Upper lobe of right lung (tissue), 1 donor: ENCODE data around the gene VPREB3. TPM values are rescaled to one million over a fixed set of nuclear protein-coding genes. Genes with fewer than 3 reads are reported as not detected.
"Not testable (repeated sequence)": the region's sequence is repeated elsewhere in the genome, so short reads cannot be mapped to it uniquely, and the experiment has no call there.

Experiments
- ATAC-seq: fragments of 200-7000 bp; cut with Tn5 transposase; one replicate; pipeline ENCODE4 v1.9.1; 2020; ENCODE audit warnings: mild to moderate bottlenecking, moderate library complexity
- DNase-seq: peaks from one replicate; pipeline ENCODE4 v3.0.0-alpha.2; 2020
- H3K27ac ChIP-seq: fragments of 200-600 bp; one replicate; pipeline ENCODE4 v1.8.0; 2022
- H3K27me3 ChIP-seq: fragments of 200-600 bp; one replicate; pipeline ENCODE4 v1.8.0; 2022; ENCODE audit warnings: mild to moderate bottlenecking
- H3K36me3 ChIP-seq: fragments of 200-600 bp; one replicate; pipeline ENCODE4 v1.8.0; 2022
- H3K4me1 ChIP-seq: fragments of 200-600 bp; one replicate; pipeline ENCODE4 v1.8.0; 2022
- H3K4me3 ChIP-seq: fragments of 200-600 bp; one replicate; pipeline ENCODE4 v1.8.0; 2022; ENCODE audit warnings: mild to moderate bottlenecking
- H3K9me3 ChIP-seq: fragments of 200-600 bp; one replicate; pipeline ENCODE4 v1.8.0; 2022
- intact Hi-C: fragments of 100-400 bp; cut with DNase I; formaldehyde crosslinking; loops from one replicate; pipeline ENCODE4 v1.11.0; 2022
- total RNA-seq: library from RNA; stranded (reverse); fragmentation: NEBNext Ultra II Directional; extraction: Animal tissue kit (Norgen Biotek cat#: 25700); gene quantifications from one replicate; pipeline ENCODE4 v1.2.1, GENCODE V29; 2021
- TF ChIP-seq, protein P1 (sequence below): fragments of 200-600 bp; IDR thresholded peaks from one replicate; pipeline ENCODE4 v1.8.0; 2022; ENCODE audit warnings: antibody characterized with exemption
- donor health status: DM: no; HTN: yes; CAD: no; lungs with severe emphysema.

VPREB3 gene
- total RNA-seq, 1 donor from 2014 or later, result not detected

DNA sequence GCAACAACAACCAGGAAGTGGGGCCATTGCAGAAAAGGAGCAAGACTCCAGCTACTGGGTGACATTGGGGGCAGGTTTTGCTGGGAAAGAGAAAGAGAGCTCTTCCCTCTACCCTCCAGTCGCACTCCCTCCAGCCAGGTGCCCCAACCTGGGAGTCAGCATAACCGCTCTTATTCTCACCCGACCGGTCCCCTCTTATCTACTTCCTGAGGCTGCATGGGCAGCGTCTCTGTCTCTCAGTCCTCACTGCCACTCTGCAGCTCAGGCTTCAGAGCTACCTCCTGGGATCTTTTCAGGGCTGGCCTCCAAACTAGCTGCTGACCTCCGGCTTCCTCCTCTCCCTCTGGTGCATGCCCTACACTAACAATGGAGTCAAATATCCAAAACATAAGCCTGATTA, 8.4 kb downstream of the VPREB3 start:
- Histone ChIP-seq H3K4me3 (no peak overlapping the region), H3K4me1 (peaks cover 8% of the 10 kb centered on the region)
- intact Hi-C loops, result no loop called here

DNA sequence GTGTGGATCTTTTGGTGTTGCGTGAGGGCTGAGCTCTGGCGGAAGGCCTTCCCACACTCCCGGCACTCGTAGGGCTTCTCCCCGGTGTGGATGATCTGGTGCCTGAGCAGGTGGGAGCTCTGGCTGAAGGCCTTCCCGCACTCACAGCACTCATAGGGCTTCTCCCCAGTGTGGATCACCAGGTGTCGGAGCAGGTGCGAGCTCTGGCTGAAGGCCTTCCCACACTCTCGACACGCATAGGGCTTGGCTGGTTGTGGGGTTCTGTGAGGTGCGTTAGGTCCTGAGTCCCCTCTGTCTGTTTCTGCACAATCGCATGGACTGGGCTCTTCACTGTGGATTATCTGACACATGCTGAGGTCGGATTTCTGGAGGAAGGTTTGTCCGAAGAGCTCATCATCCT, 9.7 kb downstream of the VPREB3 start:
- H3K4me1 ChIP-seq, result no peaks in the 10 kb centered on the region
- no peaks in the 10 kb centered on the region for H3K27me3 ChIP-seq
- H3K36me3 ChIP-seq, result peaks cover 34% of the 10 kb centered on the region
- ATAC-seq (no peak), DNase-seq (no peak)
- no peak overlapping the region for H3K27ac ChIP-seq
- TF ChIP-seq, protein P1, sequence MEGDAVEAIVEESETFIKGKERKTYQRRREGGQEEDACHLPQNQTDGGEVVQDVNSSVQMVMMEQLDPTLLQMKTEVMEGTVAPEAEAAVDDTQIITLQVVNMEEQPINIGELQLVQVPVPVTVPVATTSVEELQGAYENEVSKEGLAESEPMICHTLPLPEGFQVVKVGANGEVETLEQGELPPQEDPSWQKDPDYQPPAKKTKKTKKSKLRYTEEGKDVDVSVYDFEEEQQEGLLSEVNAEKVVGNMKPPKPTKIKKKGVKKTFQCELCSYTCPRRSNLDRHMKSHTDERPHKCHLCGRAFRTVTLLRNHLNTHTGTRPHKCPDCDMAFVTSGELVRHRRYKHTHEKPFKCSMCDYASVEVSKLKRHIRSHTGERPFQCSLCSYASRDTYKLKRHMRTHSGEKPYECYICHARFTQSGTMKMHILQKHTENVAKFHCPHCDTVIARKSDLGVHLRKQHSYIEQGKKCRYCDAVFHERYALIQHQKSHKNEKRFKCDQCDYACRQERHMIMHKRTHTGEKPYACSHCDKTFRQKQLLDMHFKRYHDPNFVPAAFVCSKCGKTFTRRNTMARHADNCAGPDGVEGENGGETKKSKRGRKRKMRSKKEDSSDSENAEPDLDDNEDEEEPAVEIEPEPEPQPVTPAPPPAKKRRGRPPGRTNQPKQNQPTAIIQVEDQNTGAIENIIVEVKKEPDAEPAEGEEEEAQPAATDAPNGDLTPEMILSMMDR, result no peak
- no peak overlapping the region for H3K4me3 ChIP-seq
- H3K9me3 ChIP-seq, result no peaks in the 10 kb centered on the region
- intact Hi-C loops, result no loop called here

More for the DNA sequence above, 8.4 kb downstream of the VPREB3 start:
- DNase-seq, result no peak
- Histone ChIP-seq H3K9me3 (no peaks in the 10 kb centered on the region), H3K27ac (no peak overlapping the region), H3K27me3 (no peaks in the 10 kb centered on the region), H3K36me3 (peaks cover 34% of the 10 kb centered on the region)
- TF ChIP-seq, protein P1, result no peak
- peak; percentile 38 for ATAC-seq

DNA sequence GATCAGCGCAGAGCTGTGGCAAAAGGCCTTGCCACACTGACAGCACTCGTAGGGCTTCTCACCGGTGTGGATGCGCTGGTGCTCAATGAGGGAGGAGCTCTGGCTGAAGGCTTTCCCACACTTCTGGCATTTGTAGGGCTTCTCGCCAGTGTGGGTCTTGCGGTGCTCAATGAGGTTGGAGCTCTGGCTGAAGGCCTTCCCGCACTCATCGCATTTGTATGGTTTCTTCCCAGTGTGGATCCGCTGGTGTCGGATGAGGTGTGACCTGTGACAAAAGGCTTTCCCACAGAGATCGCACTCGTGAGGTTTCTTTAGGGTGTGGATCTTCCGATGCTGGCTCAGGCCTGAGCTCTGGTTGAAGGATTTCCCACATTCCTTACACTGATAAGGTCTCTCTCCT, 10.2 kb downstream of the VPREB3 start:
- TF ChIP-seq, protein P1, result no peak
- Histone ChIP-seq H3K36me3 (peaks cover 34% of the 10 kb centered on the region), H3K4me1 (no peaks in the 10 kb centered on the region), H3K4me3 (no peak overlapping the region), H3K9me3 (no peaks in the 10 kb centered on the region), H3K27ac (no peak overlapping the region), H3K27me3 (no peaks in the 10 kb centered on the region)
- DNase-seq, result no peak
- ATAC-seq, result no peak
- intact Hi-C loops, result no loop called here

DNA sequence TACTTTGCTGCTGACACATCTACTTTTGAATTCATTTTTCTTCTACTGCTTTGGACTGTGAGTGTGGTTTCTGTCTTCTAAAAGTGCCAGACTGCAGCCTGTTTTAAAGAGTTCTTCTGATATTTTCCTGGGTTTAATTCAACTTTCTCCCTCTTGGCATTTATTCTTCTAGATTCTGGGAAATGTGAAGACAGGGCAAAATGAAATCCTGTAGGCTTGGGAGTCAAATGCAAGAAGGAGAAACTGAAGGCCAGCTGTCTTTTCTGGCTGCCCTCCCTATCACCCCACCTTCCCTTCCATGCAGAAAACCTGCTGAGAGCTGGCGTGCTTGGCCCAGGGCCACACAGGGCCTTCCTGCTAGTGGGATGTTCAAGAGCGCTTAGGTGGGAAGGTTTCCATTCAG, 10.9 kb downstream of the VPREB3 start:
- Histone ChIP-seq H3K9me3 (no peaks in the 10 kb centered on the region), H3K4me3 (no peak overlapping the region), H3K27ac (peak overlapping the region; percentile 11), H3K27me3 (no peaks in the 10 kb centered on the region), H3K4me1 (no peaks in the 10 kb centered on the region), H3K36me3 (peaks cover 34% of the 10 kb centered on the region)
- DNase-seq (no peak), ATAC-seq (no peak)
- TF ChIP-seq, protein P1, result no peak
- intact Hi-C loops, result no loop called here

DNA sequence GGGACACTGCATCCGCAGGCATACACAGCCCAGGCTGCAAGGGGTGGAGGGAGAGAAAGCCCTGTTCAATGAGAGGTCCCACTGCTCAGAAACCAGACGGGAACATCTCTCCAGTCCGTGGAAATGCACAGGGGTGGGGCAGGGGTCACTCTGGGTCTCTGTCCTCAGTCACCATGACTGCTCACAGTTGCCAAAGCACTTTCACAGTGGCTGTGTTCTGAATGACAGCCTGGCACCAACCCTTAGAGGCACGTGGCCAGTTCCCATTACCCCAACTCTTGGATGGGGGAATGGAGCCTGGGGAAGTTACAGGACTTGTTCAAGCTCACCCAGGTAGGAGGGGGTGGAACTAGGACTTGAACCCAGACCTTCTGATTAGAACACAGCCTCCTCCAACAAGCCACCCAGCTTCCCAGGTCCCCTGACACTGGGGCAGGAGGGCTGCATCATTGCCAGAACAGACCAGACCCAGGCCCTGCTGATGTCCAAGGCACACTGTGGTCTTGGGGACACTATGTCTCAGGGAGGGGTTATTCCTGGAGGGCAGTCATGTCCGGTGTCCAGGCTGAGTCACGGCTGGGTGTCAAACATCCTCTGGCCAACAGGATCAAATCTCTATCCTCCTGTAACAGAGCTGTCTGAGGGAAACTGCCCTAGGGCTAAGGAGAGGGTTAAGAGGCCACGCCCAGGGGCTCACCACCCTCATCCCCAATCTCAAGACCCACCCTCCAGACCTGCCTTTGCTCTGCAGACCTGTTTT, 11.5 kb downstream of the VPREB3 start:
- intact Hi-C loops, result no loop called here
- no peaks in the 10 kb centered on the region for H3K9me3 ChIP-seq
- H3K27me3 ChIP-seq, result no peaks in the 10 kb centered on the region
- H3K4me1 ChIP-seq, result no peaks in the 10 kb centered on the region
- TF ChIP-seq, protein P1, result no peak
- H3K36me3 ChIP-seq, result peaks cover 34% of the 10 kb centered on the region
- ATAC-seq (peak; percentile 27), DNase-seq (no peak)
- H3K27ac ChIP-seq, result peak overlapping the region; percentile 11
- H3K4me3 ChIP-seq, result no peak overlapping the region

DNA sequence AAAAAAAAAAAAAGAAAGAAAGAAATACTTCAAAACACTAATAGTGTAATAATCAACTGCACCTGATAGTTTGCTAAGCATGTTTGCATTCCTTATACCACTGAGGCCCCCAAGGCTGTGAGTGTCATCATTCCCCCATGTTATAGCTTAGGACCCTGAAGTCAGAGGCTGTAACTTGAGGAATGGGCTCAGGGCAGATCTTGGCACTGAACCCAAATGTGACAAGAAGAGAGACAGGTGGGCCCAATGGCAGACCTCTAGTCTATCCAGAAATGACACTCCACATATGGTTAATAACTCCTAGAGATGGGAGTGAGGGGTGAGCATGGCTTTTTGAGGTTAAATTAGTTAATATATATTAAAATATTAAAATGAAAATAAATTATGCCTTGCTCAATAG, 16.5 kb downstream of the VPREB3 start:
- no peak for DNase-seq
- TF ChIP-seq, protein P1, result no peak
- no peak for ATAC-seq
- Histone ChIP-seq H3K27me3 (no peaks in the 10 kb centered on the region), H3K9me3 (no peaks in the 10 kb centered on the region), H3K4me1 (no peaks in the 10 kb centered on the region), H3K36me3 (peaks cover 9% of the 10 kb centered on the region), H3K27ac (no peak overlapping the region), H3K4me3 (no peak overlapping the region)
- intact Hi-C loops, result no loop called here

DNA sequence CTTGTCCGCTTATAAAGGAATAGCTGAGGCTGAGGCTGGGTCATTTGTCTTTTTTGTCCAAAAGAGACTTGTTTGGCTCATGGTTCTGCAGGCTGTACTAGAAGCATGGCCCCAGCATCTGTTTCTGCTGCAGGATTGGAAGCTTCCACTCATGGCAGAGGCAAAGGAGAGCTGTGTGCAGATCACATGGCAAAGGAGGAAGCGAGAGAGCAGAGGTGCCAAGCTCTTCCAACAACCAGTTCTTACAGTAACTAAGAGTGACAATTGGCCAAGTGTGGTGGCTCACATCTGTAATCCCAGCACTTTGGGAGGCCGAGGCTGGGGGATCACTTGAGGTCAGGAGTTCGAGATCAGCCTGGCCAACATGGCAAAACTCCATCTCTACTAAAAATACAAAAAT, 26.1 kb downstream of the VPREB3 start:
- H3K4me3 ChIP-seq, DNase-seq, intact Hi-C loops, H3K27ac ChIP-seq, H3K4me1 ChIP-seq, H3K36me3 ChIP-seq, H3K27me3 ChIP-seq, H3K9me3 ChIP-seq: not testable (repeated sequence)
- ATAC-seq, result peak; percentile 47
